Measurements from ENCODE around the gene ZNF598. TPM values are rescaled to one million over a fixed set of nuclear protein-coding genes. Genes with fewer than 3 reads are reported as not detected.

The ZNF598 gene
- total RNA-seq, 1 experiment from 2014 or later = 57.4 TPM

GRCh38 chr16:2031081-2031577, 21.5 kb upstream of the ZNF598 start:
- no peaks in the 10 kb centered on the region for H3K9me3 ChIP-seq (ENCODE audit: control insufficient read depth in 1 of 2, insufficient read depth in 1 of 2, low read depth in 1 of 2, low read length in 2 of 2)
- no TSS peak for BruUV-seq (replicated peaks)
- ATAC-seq (no peak), DNase-seq (ENCODE audit: low read depth, low spot score) (no peak)
- no peak overlapping the region for H3K9ac ChIP-seq (ENCODE audit: low read length)
- no peaks in the 10 kb centered on the region for H4K20me1 ChIP-seq (ENCODE audit: insufficient read depth)
- CTCF ChIA-PET = no interaction called here
- RAD21 ChIA-PET (ENCODE audit: low non-redundant PET in 1 of 2, low total read pairs in 2 of 2, uncharacterized antibody in 2 of 2, unreplicated experiment in 2 of 2) = no interaction called here
- no peaks in the 10 kb centered on the region for H3K36me3 ChIP-seq (ENCODE audit: control insufficient read depth in 1 of 2, insufficient read depth in 2 of 2, low read length in 2 of 2)
- H3K4me2 ChIP-seq (ENCODE audit: low read length) = no peak overlapping the region
- intact Hi-C loops (cut with micrococcal nuclease) = no loop called here
- no peaks in the 10 kb centered on the region for H3K9me2 ChIP-seq (ENCODE audit: insufficient read depth)
- peaks cover 14% of the 10 kb centered on the region; the same call in 1 of the 2 replicates for H3K79me2 ChIP-seq (ENCODE audit: insufficient read depth, low read length)
- no peaks in the 10 kb centered on the region for H3K27me3 ChIP-seq (ENCODE audit: insufficient read depth, low read length)
- no peak overlapping the region for H3K4me3 ChIP-seq (replicated peaks in 1 of 2; ENCODE audit: low read depth in 1 of 2, low read length in 2 of 2)
- no peak overlapping the region for H3K27ac ChIP-seq (ENCODE audit: low read depth, low read length)
- no peak overlapping the region for H2AFZ ChIP-seq (ENCODE audit: low read depth, low read length, poor library complexity, severe bottlenecking)
- TF ChIP-seq POLR2AphosphoS5 (IDR thresholded peaks at IDR 0.05; ENCODE audit: low read depth, low read length) (no peak), ZFX (IDR thresholded peaks at IDR 0.05) (no peak), EZH2 (IDR thresholded peaks at IDR 0.05) (no peak), SP1 (IDR thresholded peaks at IDR 0.05; ENCODE audit: low read depth) (no peak), ZNF274 (IDR thresholded peaks at IDR 0.05; ENCODE audit: low read depth, low read length) (no peak), RAD21 (IDR thresholded peaks at IDR 0.05; ENCODE audit: low read depth) (no peak)
- H3K4me1 ChIP-seq (ENCODE audit: control insufficient read depth in 1 of 2, insufficient read depth in 2 of 2, low read length in 2 of 2) = peaks cover 8 to 22% of the 10 kb centered on the region in 2 experiments
- POLR2A ChIA-PET = interaction anchor here (1.4 kb wide), 1 partner anchor 124 kb away, joined by 3 read pairs; the partner anchor contains the start of gene TRAF7

- Histone ChIP-seq H2AFZ (ENCODE audit: low read depth, low read length, poor library complexity, severe bottlenecking) (no peak overlapping the region), H4K20me1 (ENCODE audit: insufficient read depth) (no peaks in the 10 kb centered on the region), H3K9ac (ENCODE audit: low read length) (no peak overlapping the region), H3K9me2 (ENCODE audit: insufficient read depth) (no peaks in the 10 kb centered on the region), H3K79me2 (ENCODE audit: insufficient read depth, low read length) (peaks cover 14% of the 10 kb centered on the region; the same call in 1 of the 2 replicates), H3K9me3 (ENCODE audit: control insufficient read depth in 1 of 2, insufficient read depth in 1 of 2, low read depth in 1 of 2, low read length in 2 of 2) (no peaks in the 10 kb centered on the region), H3K27ac (ENCODE audit: low read depth, low read length) (no peak overlapping the region; the same call in 1 of the 2 replicates), H3K4me2 (ENCODE audit: low read length) (no peak overlapping the region), H3K4me3 (replicated peaks in 1 of 2; ENCODE audit: low read depth in 1 of 2, low read length in 2 of 2) (no peak overlapping the region), H3K27me3 (ENCODE audit: insufficient read depth, low read length) (no peaks in the 10 kb centered on the region), H3K36me3 (ENCODE audit: control insufficient read depth in 1 of 2, insufficient read depth in 2 of 2, low read length in 2 of 2) (no peaks in the 10 kb centered on the region), H3K4me1 (ENCODE audit: control insufficient read depth in 1 of 2, insufficient read depth in 2 of 2, low read length in 2 of 2) (peaks cover 11 to 26% of the 10 kb centered on the region in 2 experiments)
- ChIA-PET CTCF (no interaction called here), RAD21 (ENCODE audit: low non-redundant PET in 1 of 2, low total read pairs in 2 of 2, uncharacterized antibody in 2 of 2, unreplicated experiment in 2 of 2) (interaction anchor here in 1 of 2 experiments (0.7 kb wide), 1 partner anchor 174 kb away, joined by 4 read pairs; no protein-coding TSS in a partner anchor), POLR2A (no interaction called here)
- BruUV-seq (replicated peaks) = no TSS peak
- intact Hi-C loops (cut with micrococcal nuclease) = no loop called here
- no peak for ATAC-seq
- DNase-seq (ENCODE audit: low read depth, low spot score) = no peak
- no peak for TF ChIP-seq EZH2phosphoT487 (IDR thresholded peaks at IDR 0.05; ENCODE audit: borderline replicate concordance)
Observed at GRCh38 chr16:2030036-2030435, 20.4 kb upstream of the ZNF598 start.
